GM19452 (cell line): ENCODE results near the gene USP24.

Experiments used
- ATAC-seq: cut with Tn5 transposase; IDR thresholded peaks from one replicate; pipeline ENCODE4 v1.9.1; 2021; ENCODE audit not compliant: unreplicated experiment

The USP24 gene

DNA sequence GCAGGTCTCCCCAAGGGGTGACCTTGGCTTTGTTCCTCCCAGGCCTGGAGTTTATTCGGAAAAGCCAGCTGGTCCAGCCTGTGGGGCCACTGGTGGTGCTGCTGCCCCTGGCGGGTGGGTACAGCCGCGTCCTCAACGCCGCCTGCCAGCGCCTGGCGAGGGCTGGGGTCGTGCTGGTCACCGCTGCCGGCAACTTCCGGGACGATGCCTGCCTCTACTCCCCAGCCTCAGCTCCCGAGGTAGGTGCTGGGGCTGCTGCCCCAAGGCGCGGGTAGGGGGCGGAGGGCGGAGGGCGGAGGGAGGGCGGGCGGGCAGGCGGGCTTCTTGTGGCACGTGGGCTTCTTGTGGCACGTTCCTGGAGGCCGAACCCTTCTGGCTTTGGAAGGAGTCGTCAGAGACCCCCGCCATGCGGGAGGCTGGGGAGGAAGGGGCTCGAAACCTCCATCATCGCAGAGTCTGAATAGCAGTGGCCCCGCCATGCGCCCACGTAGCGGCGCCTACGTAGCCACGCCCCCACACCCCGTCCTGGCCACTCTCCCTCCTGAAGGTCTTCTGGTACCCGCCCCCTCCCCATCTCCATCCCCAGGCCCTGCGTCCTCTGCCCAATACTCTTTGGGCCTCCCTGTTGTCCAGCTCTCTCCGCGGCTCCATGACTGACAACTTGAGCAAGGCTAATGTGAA, 159.1 kb downstream of the USP24 start:
- no peak for ATAC-seq

DNA sequence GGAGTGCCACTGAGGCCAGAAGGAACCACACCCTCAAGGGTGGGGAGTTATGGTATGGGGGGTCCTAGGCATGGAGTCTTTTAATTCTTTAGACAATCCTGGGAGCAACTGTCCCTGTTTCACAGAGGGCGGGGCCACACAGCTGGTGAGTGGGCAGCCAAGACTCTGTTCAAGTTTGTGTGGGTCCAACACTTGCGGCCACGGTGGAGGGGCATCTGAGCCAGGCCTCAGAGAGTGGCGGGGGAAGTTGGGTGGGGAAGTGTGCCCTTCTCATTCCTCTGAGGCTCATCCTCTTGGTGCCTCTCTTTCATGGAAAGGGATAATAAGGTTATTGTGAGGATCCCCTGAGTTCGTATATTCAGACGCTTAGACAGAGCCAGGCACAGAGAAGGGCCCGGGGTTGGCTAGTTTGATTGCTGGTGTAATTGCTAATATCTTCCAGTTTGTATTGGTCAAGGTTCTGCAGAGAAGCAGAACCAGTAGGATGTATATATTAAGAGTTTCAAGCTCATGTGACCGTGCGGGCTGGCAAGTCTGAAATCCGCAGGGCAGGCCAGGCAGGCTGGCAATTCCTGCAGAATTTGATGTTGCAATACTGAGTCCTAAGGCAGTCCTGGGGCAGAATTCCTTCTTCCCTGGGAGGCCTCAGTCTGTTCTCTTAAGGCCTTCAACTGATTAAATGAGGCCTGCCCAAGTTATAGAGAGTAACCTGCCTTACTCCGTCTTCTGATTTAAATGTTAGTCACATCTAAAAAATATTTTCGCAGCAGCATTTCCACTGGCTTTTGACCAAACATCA, 159.9 kb downstream of the USP24 start:
- no peak for ATAC-seq

DNA sequence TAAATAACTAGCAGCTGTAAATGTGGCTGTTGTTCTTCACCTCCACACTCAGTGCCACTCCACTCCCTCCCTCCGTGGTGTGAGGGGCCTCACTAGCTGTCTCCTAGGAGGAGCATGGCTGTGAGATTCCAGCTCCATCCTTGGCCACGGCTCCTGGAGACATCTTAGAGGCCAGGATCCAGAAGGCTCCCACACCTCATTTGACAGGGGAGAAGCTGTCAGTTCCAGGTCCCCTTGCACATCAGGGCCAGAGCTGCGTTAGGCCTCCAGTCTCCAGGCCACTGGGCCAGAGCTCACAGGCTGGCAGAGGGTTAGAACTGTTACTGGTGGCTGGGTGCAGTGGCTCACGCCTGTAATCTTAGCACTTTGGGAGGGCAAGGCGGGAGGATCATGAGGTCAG, 160.8 kb downstream of the USP24 start:
- no peak for ATAC-seq

DNA sequence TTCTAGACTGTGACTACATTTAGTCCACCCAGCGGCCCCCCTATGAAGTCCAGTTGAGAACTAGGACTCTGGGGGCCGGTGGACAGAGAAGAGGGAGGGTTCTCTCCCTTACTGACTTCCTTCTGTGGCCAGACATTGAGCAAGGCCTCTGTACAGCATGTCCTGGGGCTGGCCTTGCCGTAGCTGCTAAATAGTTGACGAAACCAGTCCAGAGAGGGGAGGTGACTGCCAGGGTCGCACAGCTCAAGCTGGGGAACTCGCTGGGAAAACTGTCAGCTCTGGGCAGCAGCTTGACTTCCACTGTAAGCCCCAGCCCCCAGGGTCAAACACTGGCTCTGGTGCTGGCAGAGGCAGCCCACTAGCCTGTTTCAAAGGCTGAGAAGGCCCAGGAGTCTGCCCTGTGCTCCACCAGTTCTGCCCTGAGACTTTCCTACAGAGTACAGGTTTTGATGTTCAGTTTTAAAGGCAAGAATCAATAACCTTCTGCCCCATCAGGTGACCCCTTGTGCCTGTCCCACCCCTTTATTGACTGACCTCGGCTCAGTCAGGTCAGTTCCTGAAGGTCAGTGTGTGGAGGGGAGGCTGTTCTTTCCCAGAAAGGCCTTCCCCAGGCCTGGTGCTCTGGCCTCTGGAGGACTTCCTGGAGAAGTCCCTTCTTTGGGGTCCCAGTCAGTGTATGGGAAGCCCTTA, 161.8 kb downstream of the USP24 start:
- no peak for ATAC-seq

DNA sequence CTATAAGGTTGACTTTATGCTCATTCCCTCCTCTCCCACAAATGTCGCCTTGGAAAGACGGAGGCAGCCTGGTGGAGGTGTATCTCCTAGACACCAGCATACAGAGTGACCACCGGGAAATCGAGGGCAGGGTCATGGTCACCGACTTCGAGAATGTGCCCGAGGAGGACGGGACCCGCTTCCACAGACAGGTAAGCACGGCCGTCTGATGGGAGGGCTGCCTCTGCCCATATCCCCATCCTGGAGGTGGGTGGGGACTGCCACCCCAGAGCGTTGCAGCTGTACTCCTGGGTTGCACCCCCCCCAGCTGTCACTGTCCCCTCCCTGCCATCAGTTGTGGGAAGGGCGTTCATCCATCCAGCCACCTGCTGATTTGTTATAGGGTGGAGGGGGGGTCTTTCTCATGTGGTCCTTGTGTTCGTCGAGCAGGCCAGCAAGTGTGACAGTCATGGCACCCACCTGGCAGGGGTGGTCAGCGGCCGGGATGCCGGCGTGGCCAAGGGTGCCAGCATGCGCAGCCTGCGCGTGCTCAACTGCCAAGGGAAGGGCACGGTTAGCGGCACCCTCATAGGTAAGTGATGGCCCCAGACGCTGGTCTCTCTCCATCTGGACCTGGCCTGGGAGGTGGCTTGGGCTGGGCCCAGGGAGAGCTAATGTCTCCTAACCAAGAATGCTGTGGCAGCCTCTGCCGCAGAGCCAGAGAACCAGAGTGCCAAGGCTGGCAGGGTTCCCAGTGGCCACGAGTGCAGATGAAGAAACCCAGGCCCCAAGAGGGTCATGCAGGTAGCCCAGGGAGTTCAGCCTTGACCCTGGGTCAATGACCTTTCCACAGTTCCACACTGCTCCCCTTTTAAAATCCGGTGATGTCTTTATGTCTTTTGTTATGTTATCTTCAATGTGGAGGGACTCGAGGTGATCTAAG, 162.7 kb downstream of the USP24 start:
- ATAC-seq, result no peak

DNA sequence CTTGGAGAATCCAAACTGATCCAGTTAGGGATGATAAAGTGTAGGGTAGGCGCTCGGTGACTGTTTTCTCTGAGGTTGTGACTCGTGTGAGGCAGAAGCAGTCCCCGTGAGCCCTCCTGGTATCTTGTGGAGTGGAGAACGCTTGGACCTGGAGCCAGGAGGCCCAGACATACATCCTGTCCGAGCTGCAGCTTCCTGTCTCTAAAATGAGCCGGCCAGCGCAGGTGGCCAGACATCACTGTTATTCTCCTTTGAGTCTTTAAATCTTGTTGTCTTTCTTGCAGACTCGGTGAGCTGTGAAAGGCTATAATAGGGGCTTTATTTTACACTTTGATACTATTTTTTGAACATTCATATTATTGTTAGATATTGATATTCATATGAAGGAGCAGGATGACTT, 163.5 kb downstream of the USP24 start:
- ATAC-seq, result no peak

DNA sequence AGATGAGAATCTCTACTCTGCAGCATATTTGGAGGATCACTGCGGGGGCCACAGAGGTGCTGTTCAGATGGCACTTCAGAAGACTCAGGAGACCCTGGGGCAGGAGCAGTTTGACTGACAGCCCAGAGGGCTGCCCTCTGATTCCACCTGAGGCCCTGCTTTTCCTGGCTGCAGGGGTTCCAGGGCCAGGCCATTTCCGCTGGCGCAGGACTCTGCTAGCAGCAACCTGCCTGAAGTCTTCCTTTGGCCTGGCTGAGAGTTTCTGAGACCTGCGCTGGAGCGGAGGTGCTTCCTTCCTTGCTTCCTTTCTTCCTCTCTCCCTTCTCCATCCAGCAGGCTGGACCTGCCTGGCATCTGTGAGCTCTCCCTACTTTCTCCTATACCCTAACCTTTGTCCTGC, 164.0 kb downstream of the USP24 start:
- ATAC-seq, result no peak

DNA sequence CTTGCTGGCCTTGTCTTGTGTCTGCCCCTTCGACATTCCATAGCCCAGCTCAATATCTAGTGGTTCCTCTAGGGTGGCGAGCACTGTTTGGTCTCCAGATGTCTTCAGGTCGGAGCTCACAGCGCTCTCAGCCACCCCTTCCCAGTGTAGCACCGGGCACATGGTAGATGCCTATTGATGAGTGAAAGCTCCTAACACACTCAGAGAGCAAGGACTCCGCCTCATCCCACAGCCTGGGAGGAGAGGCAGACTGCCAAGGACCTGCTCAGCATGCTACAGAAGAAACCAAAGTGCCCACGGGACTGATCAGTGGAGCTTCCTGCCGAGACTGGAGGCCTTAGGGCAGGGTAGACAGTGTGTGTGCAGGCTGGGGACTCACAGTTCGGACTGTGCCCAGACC, 164.9 kb downstream of the USP24 start:
- ATAC-seq, result no peak

DNA sequence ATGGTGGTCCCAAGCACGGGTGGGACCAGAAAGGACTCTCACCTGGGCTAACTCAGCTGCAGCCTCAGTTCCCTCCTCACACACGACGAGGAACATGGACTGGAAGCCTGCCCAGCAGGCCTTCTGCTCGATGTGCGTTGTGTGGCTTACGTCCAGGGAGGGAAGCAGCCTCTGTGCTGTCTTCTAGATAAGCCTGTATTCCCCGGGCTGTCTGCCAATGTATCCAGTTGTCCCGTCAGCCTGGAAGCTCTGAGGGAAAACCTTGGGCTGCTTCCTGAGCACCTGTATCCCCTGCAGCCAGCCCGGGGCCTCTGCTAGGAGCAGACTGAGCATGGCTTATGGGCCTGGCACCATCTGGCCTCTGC, 165.3 kb downstream of the USP24 start:
- ATAC-seq, result no peak

DNA sequence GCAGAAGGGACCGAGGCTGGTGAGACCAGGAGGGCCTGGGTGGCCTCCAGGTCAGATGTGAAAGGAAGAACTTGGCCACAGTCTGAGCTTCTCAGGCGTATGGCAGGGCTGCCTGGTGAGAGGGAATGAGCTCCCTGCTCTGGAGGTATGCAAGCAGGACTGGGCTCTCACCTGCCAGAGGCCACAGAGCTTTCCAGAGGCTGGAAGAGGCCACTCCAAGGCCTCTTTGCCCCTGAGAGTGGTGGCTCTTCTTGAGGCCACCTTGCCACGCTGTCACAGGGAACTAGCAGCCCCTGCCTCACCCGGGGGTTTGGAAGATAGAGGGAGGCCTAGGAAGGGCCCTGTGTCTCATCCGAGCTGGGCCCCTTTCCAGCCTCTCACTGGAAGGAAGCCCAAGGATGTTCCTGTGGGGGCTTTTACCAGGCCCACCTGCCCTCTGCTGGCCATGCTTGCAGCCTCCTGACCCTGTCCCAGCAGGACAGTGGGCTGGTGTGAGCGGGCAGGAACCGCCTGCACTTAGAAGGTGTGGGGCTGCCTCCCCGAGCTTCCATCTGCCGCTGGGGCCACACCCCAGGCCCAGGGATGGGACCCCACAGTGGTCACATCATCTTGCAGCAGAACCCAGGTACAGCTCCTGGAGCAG, 165.8 kb downstream of the USP24 start:
- ATAC-seq, result no peak

DNA sequence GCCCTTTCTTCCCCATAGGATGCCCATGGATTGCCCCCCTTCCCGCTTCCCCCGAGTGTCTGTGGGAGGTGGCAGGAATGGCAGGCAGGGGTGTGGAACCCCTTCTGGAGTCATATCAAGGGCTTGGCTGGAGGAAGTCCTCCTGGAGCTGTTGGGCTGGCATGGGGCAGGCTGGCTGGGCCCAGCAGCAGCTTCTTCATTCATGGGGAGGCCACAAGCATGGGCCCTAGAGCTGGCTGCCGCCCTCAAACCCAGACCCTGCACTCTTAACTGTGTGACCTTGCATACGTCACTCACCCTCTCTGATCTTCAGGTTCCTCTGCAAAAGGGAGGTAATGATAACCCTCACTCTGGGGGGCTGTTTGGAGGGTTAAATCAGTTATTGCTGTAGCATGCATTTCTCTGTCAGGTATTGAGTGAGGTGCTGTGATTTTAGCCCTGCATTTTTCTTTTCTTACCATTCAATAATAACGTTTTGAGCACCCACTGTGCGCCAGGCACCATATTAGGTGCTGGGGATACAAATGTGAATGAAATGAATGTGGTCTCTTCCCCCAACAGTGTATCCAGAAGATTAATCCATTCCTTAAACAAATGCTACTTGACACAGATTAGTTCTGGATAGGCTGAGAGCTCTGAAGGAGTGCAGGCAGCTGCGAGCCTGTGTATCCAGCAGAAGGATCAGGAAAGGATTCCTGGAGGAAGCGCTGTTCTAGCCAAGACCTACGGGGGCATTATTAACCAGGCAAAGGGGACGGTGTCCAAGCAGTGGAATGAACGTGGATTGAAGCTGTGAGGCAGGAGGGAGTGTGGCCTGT, 166.5 kb downstream of the USP24 start:
- no peak for ATAC-seq

DNA sequence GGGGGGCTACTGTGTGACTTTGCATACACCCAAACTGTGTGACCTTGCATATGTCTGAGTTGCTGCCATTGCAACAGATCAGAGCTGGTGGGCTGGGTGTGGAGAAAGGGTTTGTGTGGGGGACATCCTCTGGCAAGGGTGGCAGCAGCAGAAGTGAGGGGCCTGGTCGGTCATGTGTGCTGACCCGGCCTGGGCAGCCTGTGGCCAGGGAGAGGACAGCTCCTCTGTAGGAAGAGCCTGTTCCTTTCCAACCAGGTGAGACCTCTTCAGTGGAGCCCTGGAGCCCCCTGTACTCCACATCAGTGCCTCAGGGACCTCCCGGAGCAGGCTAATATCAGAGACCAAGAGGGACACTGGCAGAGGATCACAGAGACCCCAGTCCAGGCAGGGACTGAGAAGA, 167.6 kb downstream of the USP24 start:
- no peak for ATAC-seq

DNA sequence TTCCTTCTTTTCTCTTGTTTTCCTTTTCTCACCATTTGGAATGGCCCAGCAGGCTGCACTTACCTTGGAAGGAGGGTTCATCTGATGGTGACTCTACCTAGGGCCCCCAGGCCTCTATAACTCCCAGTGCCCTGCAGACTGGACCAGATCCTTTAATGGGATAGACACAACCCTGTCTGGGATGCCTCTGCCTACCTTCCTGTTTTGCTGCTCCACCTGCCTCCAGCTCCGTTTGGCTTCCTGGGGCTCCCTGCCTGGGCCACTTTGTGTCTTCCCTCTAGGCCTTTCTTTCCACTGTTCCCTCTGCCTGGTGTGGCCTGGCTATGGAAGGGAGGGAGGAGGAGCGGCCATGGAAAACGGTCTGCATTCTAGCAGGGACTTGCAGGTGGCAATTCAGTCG, 168.3 kb downstream of the USP24 start:
- ATAC-seq, result no peak

DNA sequence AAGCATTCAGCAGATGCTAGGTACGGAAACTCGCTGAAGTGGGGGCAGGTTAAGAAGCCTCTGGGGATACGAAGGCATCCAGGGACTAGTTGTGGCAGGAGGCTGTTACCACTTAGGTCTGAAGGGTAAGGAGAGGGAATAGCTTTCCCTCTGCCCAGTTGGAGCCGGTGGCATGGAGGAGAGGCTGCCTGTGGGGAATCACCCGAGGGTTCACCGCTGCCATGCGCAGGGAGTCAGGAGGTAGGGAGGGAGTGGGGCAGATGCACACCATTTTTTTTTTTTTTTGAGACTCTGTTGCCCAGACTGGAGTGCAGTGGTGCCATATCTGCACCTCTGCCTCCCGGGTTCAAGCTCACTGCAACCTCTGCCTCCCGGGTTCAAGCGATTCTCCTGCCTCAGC, 169.7 kb downstream of the USP24 start:
- ATAC-seq, result no peak

DNA sequence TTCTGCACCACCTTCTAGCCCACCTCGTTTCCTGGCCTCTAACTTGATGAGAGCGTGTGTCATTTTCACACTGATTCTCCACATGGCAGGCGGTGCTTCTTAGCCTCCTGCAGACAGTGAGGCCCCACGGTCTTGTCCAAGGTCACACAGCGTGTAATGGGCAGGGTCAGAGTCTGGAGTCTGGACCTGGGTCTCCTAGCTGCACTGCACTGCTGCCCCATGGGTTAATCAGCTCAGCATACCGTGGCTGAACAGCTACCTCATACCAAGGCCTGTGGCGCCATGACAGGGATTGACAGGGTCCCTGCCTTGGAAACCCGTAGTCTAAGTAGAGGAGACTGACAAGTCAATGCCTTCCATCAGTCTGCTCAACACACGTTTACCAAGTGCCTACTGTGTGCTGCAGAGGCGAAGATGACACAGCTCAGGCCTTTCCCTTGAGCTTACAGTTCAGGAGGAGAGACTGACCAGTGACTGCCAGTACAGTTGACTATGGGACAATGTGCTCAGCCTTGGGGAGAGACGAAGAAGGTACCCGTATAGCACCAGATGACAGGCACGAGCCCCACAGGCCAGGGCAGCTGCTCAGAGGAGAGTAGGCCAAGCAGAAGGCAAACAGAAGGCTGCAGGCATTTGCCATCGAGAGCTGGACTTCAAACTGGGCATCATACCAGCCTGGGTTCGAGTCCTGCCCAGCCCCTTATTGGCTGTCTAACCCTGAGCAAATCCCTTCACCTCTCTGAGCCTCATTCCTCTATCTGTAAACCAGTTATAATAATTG, 170.4 kb downstream of the USP24 start:
- ATAC-seq, result no peak

DNA sequence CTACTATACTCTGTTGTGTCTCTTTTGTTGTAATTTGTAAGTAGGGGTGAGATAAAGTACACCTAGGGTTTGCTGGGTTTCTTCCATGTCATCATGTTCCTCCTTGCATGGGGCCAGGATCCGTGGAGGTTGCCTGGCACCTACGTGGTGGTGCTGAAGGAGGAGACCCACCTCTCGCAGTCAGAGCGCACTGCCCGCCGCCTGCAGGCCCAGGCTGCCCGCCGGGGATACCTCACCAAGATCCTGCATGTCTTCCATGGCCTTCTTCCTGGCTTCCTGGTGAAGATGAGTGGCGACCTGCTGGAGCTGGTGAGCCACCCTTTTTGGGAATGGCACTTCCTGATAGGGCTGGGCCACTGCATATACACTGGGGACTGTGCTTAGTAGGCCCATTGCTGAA, 171.4 kb downstream of the USP24 start:
- ATAC-seq, result no peak

DNA sequence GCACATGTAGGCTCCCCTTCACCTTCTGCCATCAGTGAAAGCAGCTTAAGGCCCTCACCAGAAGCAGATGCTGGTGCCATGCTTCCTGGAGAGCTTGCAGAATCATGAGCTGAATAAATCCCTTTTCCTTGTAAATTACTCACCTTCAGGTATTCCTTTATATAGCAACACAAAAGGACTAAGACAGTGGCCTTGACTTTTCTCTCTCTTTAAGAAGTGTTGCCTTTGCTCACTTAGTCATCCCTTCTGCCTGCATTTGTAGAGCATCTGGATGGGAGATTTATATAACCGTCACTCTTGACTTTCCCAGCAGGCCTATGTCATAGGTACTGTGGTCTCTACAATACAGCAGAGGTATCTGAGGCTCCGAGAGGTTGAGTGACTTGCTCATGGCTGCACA, 172.2 kb downstream of the USP24 start:
- no peak for ATAC-seq

DNA sequence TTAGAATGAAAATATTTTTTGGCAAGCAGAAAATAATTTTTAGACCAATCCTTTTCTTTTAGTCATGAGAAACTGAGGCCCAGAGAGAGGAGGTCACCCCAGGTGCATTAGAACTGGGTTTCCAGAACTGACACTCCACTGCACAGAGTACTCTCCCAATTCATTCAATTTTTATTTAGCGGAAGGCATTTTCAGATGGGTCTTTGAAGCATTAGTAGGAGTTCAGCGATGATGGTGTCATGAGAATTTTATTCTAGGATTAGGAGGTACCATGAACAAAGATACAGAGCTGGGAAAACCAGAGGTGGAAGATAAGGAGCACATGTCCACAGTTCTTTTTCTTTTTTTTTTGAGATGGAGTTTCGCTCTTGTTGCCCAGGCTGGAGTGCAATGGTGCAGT, 173.6 kb downstream of the USP24 start:
- ATAC-seq, result no peak

DNA sequence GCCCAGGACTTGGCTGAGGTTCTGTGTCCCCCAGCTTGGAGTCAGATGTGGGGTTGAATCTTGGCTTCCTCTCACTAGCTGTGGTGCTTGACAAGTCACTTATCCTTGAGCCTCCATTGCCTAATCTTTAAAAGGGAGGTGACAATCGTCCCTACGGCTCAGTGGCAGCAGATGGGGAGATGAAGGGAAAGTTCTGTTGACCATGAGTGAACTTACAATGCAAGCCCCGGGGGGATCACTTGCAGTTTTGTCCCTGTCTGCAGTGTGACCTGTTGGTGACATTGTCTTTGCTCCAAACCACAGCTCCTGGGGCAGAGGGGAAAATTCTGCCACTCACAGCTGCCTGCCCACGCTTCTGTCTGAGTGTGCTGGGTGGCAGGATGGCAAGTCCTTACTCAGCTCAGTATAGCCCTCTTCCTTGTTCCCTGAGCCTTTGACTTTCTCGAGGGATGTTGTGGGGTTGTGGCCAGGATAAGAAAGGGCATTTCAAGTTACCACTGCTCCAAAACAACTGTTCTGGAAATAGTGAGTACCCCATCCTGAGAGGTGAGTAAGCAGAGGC, 174.2 kb downstream of the USP24 start:
- no peak for ATAC-seq
